Neuronal stem cell (in vitro differentiated cells): ENCODE measurements around the gene ZNF438.
A peak's percentile ranks its signal among the peaks of the same experiment; 100 is the strongest.

ENCODE experiments used
- DNase-seq: peaks from one replicate; pipeline ENCODE4 v3.0.0-alpha.2; 2013; ENCODE audit warnings: low spot score
- H2AFZ ChIP-seq: one replicate; pipeline ENCODE4 v1.6.1; 2013; ENCODE audit warnings: mild to moderate bottlenecking, low read length, inconsistent platforms
- H2AK5ac ChIP-seq: 2 replicates; pipeline ENCODE4 v1.6.1; 2013; ENCODE audit warnings: low read depth, mild to moderate bottlenecking, inconsistent platforms, low read length, moderate library complexity, mixed read lengths
- H2BK120ac ChIP-seq: 2 replicates; pipeline ENCODE4 v1.6.1; 2013; ENCODE audit warnings: low read depth, mild to moderate bottlenecking, inconsistent platforms, low read length, moderate library complexity, mixed read lengths
- H2BK12ac ChIP-seq: one replicate; pipeline ENCODE4 v1.6.1; 2013; ENCODE audit warnings: low read length, inconsistent platforms
- H2BK15ac ChIP-seq: 2 replicates; pipeline ENCODE4 v1.6.1; 2013; ENCODE audit warnings: mild to moderate bottlenecking, low read length, inconsistent platforms, mixed read lengths
- H2BK5ac ChIP-seq: one replicate; pipeline ENCODE4 v1.6.1; 2013; ENCODE audit warnings: inconsistent platforms, mild to moderate bottlenecking, low read length, moderate library complexity
- H3K14ac ChIP-seq: one replicate; pipeline ENCODE4 v1.6.1; 2013; ENCODE audit warnings: low read length, inconsistent platforms
- H3K18ac ChIP-seq: 2 replicates; pipeline ENCODE4 v1.6.1; 2013; ENCODE audit warnings: low read length, inconsistent platforms
- H3K23ac ChIP-seq: 2 replicates; pipeline ENCODE4 v1.6.1; 2013; ENCODE audit warnings: low read depth, mild to moderate bottlenecking, mixed read lengths, low read length, inconsistent platforms; ENCODE audit not compliant: poor library complexity
- H3K27ac ChIP-seq: replicated peaks from 3 replicates; pipeline ENCODE4 v1.5.1; 2013; ENCODE audit warnings: low read length, inconsistent platforms
- H3K27me3 ChIP-seq, 3 experiments: 2 replicates each; pipeline ENCODE4 v1.6.1; 2013; ENCODE audit warnings: low read length in 3 of 3, mild to moderate bottlenecking in 2 of 3, inconsistent platforms in 1 of 3, low read depth in 1 of 3, mixed read lengths in 1 of 3, moderate library complexity in 1 of 3; ENCODE audit not compliant: control insufficient read depth in 3 of 3, insufficient read depth in 3 of 3
- H3K36me3 ChIP-seq, 2 donors: replicated peaks in 1 of 2; 2 replicates each; pipeline ENCODE4 v1.6.1; 2013; ENCODE audit warnings: low read length in 2 of 2; ENCODE audit not compliant: control insufficient read depth in 2 of 2, insufficient read depth in 2 of 2
- H3K4ac ChIP-seq: 2 replicates; pipeline ENCODE4 v1.6.1; 2013; ENCODE audit warnings: inconsistent platforms, mild to moderate bottlenecking, low read length, moderate library complexity
- H3K4me1 ChIP-seq, 2 donors: 1 replicate in 1 of 2; 2 replicates in 1 of 2; pipeline ENCODE4 v1.6.1; 2013; ENCODE audit warnings: low read length in 2 of 2, low read depth in 1 of 2; ENCODE audit not compliant: control insufficient read depth in 2 of 2, insufficient read depth in 1 of 2
- H3K4me2 ChIP-seq: one replicate; pipeline ENCODE4 v1.6.1; 2013; ENCODE audit warnings: mild to moderate bottlenecking, low read length, inconsistent platforms; ENCODE audit not compliant: insufficient read depth, poor library complexity, severe bottlenecking
- H3K4me3 ChIP-seq, 2 donors: 2 replicates each; pipeline ENCODE4 v1.5.1; 2013; ENCODE audit warnings: low read length in 2 of 2, mild to moderate bottlenecking in 2 of 2, inconsistent platforms in 1 of 2, moderate library complexity in 1 of 2
- H3K79me1 ChIP-seq: one replicate; pipeline ENCODE4 v1.6.1; 2013; ENCODE audit warnings: low read depth, mild to moderate bottlenecking, inconsistent platforms, low read length, moderate library complexity
- H3K9ac ChIP-seq: one replicate; pipeline ENCODE4 v1.6.1; 2013; ENCODE audit warnings: mild to moderate bottlenecking, low read depth, low read length, inconsistent platforms; ENCODE audit not compliant: poor library complexity
- H3K9me3 ChIP-seq, 2 donors: replicated peaks in 1 of 2; 2 replicates each; pipeline versions ENCODE3 to v1.6.1; 2013; ENCODE audit warnings: low read length in 2 of 2, mild to moderate bottlenecking in 2 of 2, inconsistent platforms in 1 of 2, low read depth in 1 of 2, mixed read lengths in 1 of 2, moderate library complexity in 1 of 2; ENCODE audit not compliant: control insufficient read depth in 2 of 2, insufficient read depth in 1 of 2
- H4K8ac ChIP-seq: one replicate; pipeline ENCODE4 v1.6.1; 2013; ENCODE audit warnings: low read depth, mild to moderate bottlenecking, inconsistent platforms, low read length, moderate library complexity
- H4K91ac ChIP-seq: one replicate; pipeline ENCODE4 v1.6.1; 2013; ENCODE audit warnings: low read length, low read depth, mild to moderate bottlenecking, inconsistent platforms; ENCODE audit not compliant: poor library complexity
- WGBS, 2 donors: extraction: QIAGEN DNeasy Blood & Tissue Kit; methylation state at CpG; one replicate each; pipeline ENCODE4 v1.1.7; 2013; ENCODE audit warnings: missing lambda C conversion rate in 2 of 2, mixed read lengths in 1 of 2; ENCODE audit not compliant: insufficient read length in 2 of 2, insufficient replicate concordance in 1 of 2; ENCODE audit errors: extremely low coverage in 2 of 2; 5-methylcytosine and 5-hydroxymethylcytosine counted together

ZNF438 gene

GRCh38 chr10:30973737-30974136, 57.9 kb downstream of the ZNF438 start:
- H3K27ac ChIP-seq = no peak overlapping the region
- H3K36me3 ChIP-seq = no peaks in the 10 kb centered on the region
- no peak overlapping the region for H3K18ac ChIP-seq
- H3K4me1 ChIP-seq = peaks cover 0 to 3% of the 10 kb centered on the region in 2 donors
- no peaks in the 10 kb centered on the region for H3K27me3 ChIP-seq
- no peak overlapping the region for H3K14ac ChIP-seq
- no peaks in the 10 kb centered on the region for H3K79me1 ChIP-seq
- H2BK5ac ChIP-seq = no peak overlapping the region
- no peak overlapping the region for H3K4ac ChIP-seq
- no peak overlapping the region for H4K91ac ChIP-seq
- no peak overlapping the region for H2BK15ac ChIP-seq
- H3K4me2 ChIP-seq = no peak overlapping the region
- WGBS, 2 donors = no CpG with 5 or more reads among the region's 6 CpGs
- no peak overlapping the region for H4K8ac ChIP-seq
- no peak for DNase-seq
- H2BK120ac ChIP-seq = no peak overlapping the region
- no peak overlapping the region for H3K23ac ChIP-seq
- H2AFZ ChIP-seq = peak overlapping the region; percentile 11
- H2AK5ac ChIP-seq = no peak overlapping the region
- H3K9ac ChIP-seq = no peak overlapping the region
- no peak overlapping the region for H2BK12ac ChIP-seq
- H3K4me3 ChIP-seq = no peak overlapping the region
- no peaks in the 10 kb centered on the region for H3K9me3 ChIP-seq

DNA sequence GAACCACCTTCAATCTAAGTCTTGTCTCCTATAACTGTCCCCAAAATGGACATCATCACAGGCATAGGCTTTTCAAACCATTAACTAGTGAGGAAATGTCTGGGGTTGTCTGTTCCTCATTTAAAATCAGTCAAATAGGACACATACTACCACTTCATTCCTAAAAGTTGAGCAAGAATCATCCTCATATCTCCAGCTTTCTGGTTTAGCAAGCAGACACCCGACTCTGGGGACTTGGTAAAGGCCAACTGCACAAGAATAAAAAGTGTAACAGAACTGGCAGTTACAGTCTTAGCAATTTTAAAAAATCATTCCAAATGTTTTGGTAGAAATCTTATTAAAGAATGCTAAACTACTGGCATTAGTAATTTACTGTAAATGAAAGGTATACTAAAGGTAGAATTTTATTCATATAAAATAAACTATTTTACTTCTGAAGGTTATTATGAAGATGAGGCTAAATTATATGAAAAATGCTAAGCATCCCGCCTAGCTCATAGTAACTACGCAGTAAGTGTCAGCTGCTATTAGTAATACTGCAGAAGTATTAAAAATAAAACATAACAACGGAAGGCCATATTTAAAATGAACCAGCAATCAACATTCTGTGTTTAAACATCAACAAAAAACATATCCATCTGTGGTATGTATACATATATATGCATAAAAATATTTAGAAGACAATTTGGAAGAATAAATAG, 60.8 kb downstream of the ZNF438 start:
- no peak overlapping the region for H3K27ac ChIP-seq
- no CpG with 5 or more reads among the region's 4 CpGs for WGBS, 2 donors

DNA sequence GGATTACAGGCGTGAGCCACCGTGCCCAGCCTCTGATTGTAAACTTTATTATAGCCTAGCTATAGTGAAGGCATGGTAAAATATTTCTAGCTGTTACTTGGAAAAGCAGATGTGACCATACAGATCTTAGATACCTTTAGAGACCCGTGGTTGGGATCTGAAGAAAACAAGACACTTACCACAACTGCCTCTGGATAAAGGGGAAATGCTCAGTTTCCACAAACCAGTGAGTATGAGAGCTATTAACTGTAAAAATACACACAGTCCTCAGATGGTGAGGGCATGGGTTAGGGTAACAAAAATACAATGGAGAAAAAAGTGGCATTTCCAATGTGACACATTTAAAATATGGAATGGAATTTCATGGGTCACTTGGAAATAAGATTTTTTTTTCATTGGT, 63.0 kb downstream of the ZNF438 start:
- DNase-seq = no peak
- no peaks in the 10 kb centered on the region for H3K9me3 ChIP-seq
- H2BK12ac ChIP-seq = no peak overlapping the region
- no peak overlapping the region for H2BK15ac ChIP-seq
- H4K8ac ChIP-seq = no peak overlapping the region
- H2AK5ac ChIP-seq = no peak overlapping the region
- no peak overlapping the region for H3K27ac ChIP-seq
- no peak overlapping the region for H2AFZ ChIP-seq
- H3K27me3 ChIP-seq = no peaks in the 10 kb centered on the region
- no peak overlapping the region for H4K91ac ChIP-seq
- H3K18ac ChIP-seq = no peak overlapping the region
- H3K79me1 ChIP-seq = no peaks in the 10 kb centered on the region
- H3K36me3 ChIP-seq = no peaks in the 10 kb centered on the region
- H3K4ac ChIP-seq = no peak overlapping the region
- H2BK120ac ChIP-seq = no peak overlapping the region
- WGBS, 2 donors = no CpG with 5 or more reads among the region's 3 CpGs
- H3K23ac ChIP-seq = no peak overlapping the region
- H3K4me1 ChIP-seq = peaks cover 2 to 3% of the 10 kb centered on the region in 2 donors
- no peak overlapping the region for H3K14ac ChIP-seq
- no peak overlapping the region for H3K9ac ChIP-seq
- no peak overlapping the region for H3K4me2 ChIP-seq
- no peak overlapping the region for H2BK5ac ChIP-seq
- no peak overlapping the region for H3K4me3 ChIP-seq

More for the DNA sequence above, 60.8 kb downstream of the ZNF438 start:
- no peak overlapping the region for H2BK5ac ChIP-seq
- H3K4ac ChIP-seq = no peak overlapping the region
- DNase-seq = no peak
- no peaks in the 10 kb centered on the region for H3K36me3 ChIP-seq
- H4K8ac ChIP-seq = no peak overlapping the region
- H3K4me3 ChIP-seq = no peak overlapping the region
- no peak overlapping the region for H3K14ac ChIP-seq
- H3K9me3 ChIP-seq = no peaks in the 10 kb centered on the region
- no peak overlapping the region for H2BK12ac ChIP-seq
- H4K91ac ChIP-seq = no peak overlapping the region
- no peaks in the 10 kb centered on the region for H3K27me3 ChIP-seq
- H2AK5ac ChIP-seq = no peak overlapping the region
- no peak overlapping the region for H2AFZ ChIP-seq
- no peak overlapping the region for H3K23ac ChIP-seq
- no peak overlapping the region for H3K18ac ChIP-seq
- H2BK15ac ChIP-seq = no peak overlapping the region
- no peak overlapping the region for H3K4me2 ChIP-seq
- H2BK120ac ChIP-seq = no peak overlapping the region
- H3K79me1 ChIP-seq = no peaks in the 10 kb centered on the region
- peaks cover 3% of the 10 kb centered on the region in 2 donors for H3K4me1 ChIP-seq
- H3K9ac ChIP-seq = no peak overlapping the region

- no peak overlapping the region for H3K18ac ChIP-seq
- no peak overlapping the region for H4K91ac ChIP-seq
- H3K36me3 ChIP-seq = no peaks in the 10 kb centered on the region
- H3K23ac ChIP-seq = no peak overlapping the region
- H3K9ac ChIP-seq = no peak overlapping the region
- H2BK12ac ChIP-seq = no peak overlapping the region
- DNase-seq = no peak
- WGBS, 2 donors = no CpG with 5 or more reads among the region's 6 CpGs
- no peak overlapping the region for H3K4ac ChIP-seq
- H3K27me3 ChIP-seq = no peaks in the 10 kb centered on the region
- no peak overlapping the region for H2BK15ac ChIP-seq
- H4K8ac ChIP-seq = no peak overlapping the region
- H3K9me3 ChIP-seq = no peaks in the 10 kb centered on the region
- H2AFZ ChIP-seq = peak overlapping the region; percentile 67
- no peak overlapping the region for H3K14ac ChIP-seq
- H2BK120ac ChIP-seq = no peak overlapping the region
- no peak overlapping the region for H3K4me2 ChIP-seq
- H3K4me1 ChIP-seq = peaks cover 0 to 3% of the 10 kb centered on the region in 2 donors
- no peak overlapping the region for H3K27ac ChIP-seq
- H2AK5ac ChIP-seq = no peak overlapping the region
- no peak overlapping the region for H2BK5ac ChIP-seq
- H3K4me3 ChIP-seq = no peak overlapping the region
- no peaks in the 10 kb centered on the region for H3K79me1 ChIP-seq
Measured at GRCh38 chr10:30967650-30968410, 63.8 kb downstream of the ZNF438 start.
